GM18867 (cell line): ENCODE results near the gene KCNN1.
A peak's percentile ranks its signal among the peaks of the same experiment; 100 is the strongest.
"Not testable (repeated sequence)": the region's sequence is repeated elsewhere in the genome, so short reads cannot be mapped to it uniquely, and the experiment has no call there.

Experiments
- ATAC-seq: cut with Tn5 transposase; IDR thresholded peaks from one replicate; pipeline ENCODE4 v1.9.1; 2021; ENCODE audit warnings: mild to moderate bottlenecking, moderate library complexity; ENCODE audit not compliant: unreplicated experiment

KCNN1 gene

GRCh38 chr19:17966550-17967256 is at the start of gene KCNN1:
Gene KCNN1 (plus strand): TSS chr19:17967107. CDS start chr19:17973889, 6,782 bp downstream.
- ATAC-seq, result no peak

DNA sequence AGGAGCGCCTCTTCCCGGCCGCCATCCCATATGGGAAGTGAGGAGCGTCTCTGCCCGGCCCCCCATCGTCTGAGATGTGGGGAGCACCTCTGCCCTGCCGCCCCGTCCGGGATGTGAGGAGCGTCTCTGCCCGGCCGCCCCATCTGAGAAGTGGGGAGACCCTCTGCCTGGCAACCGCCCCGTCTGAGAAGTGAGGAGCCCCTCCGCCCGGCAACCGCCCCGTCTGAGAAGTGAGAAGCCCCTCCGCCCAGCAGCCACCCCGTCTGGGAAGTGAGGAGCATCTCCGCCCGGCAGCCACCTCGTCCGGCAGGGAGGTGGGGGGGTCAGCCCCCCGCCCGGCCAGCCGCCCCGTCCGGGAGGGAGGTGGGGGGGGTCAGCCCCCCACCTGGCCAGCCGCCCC is 48.8 kb upstream of the KCNN1 start:
- ATAC-seq, result not testable (repeated sequence)

GRCh38 chr19:17919122-17919521 is 47.8 kb upstream of the KCNN1 start:
- ATAC-seq, result not testable (repeated sequence)

DNA sequence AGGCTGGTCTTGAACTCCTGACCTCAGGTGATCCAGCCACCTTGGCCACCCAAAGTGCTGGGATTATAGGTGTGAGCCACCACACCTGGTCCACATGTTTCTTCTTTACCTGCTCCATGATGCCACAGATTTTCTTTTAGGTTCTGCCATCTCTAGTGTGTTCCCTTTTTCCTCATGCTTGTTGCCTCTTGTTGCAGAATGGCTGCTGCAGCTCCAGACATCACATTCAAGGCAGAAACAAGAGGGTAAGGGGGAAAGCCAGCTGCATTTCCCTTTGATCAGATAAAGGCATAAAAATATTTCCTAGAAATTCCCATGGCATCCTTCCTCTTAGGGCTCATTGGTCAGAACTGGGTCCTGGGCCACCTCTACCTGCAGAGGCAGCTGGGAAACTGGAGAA is 46.4 kb upstream of the KCNN1 start:
- no peak for ATAC-seq

DNA sequence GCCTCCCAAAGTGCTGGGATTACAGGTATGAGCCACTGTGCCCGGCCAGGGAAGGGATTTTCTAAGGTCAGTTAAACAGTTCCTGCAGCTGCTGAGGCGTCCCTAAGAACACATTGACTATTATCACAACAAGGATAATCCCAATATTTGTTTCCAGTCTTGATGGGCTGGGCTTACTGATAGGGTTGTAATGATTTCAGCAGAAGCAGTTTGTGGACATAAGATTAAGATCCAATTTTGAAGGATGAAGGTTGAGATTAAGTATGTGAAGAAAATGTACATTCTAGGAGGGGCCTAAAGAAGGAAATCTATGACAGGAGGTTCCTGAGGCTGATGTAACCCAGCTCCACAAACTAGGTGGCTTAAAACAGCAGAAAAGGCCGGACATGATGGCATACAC is 44.8 kb upstream of the KCNN1 start:
- no peak for ATAC-seq

- ATAC-seq, result no peak
These were observed 40.9 kb upstream of the KCNN1 start for GRCh38 chr19:17926044-17926443.

- no peak for ATAC-seq
These were observed 37.9 kb upstream of the KCNN1 start for GRCh38 chr19:17929056-17929455.

DNA sequence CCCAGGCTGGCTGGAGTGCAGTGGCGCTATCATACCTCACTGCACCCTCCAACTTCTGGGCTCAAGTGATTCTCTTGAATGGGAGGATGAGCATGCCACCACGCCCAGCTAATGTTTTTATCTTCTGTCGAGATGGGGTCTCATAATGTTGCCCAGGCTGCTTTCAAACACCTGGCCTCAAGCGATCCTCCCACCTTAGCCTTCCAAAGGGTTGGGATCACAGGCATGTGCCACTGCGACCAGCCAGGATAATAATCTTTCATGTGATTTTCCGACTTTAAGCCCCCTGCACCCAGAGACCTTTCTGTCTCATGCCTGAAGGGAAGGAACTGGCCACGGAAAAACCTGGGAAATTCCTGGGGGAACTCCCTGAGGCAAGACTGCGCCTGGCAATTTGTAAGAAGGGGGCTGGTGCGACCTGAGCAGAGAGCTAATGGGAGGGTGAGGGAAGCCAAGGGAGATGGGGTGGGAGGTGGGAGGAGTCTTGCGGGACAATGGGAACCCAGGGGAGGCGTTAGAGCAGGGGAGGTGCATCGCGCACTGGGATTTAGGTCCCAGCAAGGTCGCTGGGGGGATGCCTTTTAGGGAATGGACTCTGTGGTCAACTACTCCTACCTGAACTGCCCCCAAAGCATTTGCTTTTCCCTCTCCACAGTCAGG is 35.2 kb upstream of the KCNN1 start:
- ATAC-seq, result no peak

GRCh38 chr19:17932485-17933338 is 34.2 kb upstream of the KCNN1 start, which contains the start of gene CCDC124:
Gene CCDC124 (plus strand): TSS chr19:17933015. CDS start chr19:17936421, 3,406 bp downstream.
- ATAC-seq, result peak; percentile 82

DNA sequence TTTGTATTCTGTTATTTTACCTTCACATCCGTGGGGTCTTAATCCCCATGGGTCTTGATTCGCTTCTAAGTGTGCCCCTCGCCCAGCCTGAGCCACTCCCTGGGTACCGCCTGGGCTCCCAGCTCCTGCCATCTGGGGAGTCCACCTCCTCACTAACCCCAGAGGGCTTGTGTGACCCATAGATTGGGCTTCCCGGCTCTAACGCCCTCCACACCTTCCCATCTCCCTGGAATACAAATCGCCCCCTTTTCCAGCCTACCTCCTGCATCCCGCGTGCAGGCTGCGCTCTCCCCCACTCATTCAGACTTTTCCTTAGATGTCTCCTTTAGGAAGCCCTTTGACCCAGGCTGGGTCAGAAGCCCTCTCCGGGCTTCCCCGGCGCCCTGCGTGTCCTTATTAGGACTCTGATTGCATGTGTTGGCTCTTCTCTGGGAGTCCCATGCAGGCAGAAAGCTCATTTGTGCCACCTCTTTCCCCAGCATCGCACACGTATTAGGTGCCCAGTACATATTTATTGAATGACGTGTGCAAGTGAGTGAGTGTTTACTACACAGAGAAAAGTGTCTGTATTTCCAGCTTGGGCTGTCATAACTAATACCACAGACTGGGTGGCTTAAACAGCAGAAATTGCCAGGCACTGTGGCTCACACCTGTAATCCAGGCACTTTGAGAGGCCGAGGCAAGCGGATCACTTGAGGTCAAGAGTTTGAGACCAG is 33.3 kb upstream of the KCNN1 start:
- ATAC-seq, result no peak

DNA sequence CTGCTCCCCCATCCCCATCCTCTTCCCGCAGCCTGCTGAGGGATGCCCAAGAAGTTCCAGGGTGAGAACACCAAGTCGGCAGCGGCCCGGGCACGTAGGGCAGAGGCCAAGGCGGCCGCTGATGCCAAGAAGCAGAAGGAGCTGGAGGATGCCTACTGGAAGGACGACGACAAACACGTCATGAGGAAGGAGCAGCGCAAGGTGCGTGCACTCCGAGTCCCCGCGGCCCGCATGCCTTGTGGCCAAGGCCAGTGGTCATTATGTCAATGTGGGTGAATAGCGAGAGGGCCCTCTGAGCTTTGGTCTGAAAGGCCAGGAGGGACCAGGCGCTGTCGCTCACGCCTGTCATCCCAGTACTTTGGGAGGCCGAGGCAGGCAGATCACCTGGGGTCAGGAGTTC is 30.5 kb upstream of the KCNN1 start:
- ATAC-seq, result no peak

GRCh38 chr19:17937371-17937900 is 29.5 kb upstream of the KCNN1 start:
- ATAC-seq, result no peak

DNA sequence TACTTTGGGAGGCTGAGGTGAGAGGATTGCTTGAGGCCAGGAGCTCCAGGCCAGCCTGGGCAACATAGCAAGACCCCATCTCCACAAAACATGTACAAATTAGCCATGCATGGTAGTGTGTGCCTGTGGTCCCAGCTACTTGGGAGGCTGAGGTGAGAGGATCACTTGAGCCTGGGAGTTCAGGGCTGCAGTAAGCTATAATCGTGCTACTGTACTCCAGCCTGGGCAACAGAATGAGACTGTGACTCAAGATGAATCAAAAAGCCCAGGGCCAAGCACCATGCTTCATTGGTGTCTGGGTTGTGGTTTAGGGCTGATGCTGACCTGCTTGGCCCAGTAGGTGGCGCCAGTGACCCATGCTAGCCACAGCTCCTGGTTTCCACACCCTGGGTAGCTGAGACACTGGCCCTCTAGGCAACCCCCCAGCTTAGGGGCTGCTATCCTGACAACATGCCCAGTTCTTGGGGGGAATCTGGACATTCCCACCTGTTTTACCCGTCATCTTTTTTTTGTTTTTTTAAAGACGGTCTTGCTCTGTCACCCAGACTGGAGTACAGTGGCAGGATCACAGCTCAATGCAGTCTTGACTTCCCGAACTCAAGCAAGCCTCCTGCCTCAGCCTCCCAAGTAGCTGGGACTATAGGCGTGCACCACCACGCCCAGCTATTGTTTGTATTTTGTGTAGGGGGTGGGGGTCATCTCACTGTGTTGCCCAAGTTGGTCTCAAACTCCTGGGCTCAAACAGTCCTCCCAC is 28.6 kb upstream of the KCNN1 start:
- peak; percentile 65 for ATAC-seq

- ATAC-seq, result no peak
These were observed 24.7 kb upstream of the KCNN1 start for GRCh38 chr19:17942181-17942580.

DNA sequence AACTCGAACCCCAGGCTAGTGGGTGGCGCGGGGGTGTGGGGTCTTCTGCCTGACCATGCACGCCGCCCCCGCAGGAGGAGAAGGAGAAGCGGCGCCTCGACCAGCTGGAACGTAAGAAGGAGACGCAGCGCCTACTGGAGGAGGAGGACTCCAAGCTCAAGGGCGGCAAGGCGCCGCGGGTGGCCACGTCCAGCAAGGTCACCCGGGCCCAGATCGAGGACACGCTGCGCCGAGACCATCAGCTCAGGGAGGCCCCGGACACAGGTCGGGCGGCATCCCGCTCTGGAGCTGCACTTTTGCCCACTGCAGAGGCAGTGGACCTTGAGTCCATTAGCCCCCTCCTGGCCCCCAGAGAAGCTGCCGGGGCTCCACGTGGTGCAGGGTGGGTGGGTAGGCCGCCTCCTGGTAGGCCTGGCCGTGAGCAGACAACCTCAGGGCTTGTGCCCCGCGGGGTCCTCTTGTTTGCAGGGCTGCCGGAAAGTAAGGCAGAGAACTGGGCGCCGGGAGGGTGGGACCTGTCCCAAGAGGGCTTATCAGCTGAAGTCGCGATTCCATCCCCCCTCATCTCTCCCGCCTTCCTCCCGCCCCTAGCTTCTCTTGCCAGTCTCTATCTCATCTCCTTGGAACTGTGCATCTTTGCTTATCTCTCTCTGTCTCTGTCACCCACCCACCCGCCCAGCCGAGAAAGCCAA is 24.2 kb upstream of the KCNN1 start:
- no peak for ATAC-seq

GRCh38 chr19:17943274-17944221 is 23.4 kb upstream of the KCNN1 start:
- no peak for ATAC-seq

DNA sequence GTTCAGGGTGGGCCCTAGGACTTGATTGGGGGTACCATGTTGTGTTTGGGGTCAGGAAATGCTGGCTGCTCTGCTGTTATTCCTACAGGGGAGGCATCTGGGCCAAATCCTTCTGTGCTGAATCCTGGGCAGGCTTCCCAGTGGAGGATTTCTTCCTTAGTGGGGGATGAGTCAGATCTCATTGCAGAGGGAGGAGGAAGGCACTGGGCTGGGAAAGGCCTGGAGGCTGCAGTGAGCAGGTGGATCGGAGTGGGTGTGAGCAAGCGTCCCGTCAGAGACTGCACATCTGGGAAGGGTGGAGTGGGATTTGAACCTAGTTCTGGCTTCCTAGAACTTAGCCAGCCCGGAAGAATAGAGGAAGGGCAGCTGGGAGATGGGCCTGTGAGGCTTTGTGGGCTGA is 22.6 kb upstream of the KCNN1 start:
- no peak for ATAC-seq
